Osteoblast (primary cell): ENCODE measurements around the gene NF2. TPM values are rescaled to one million over a fixed set of nuclear protein-coding genes. Genes with fewer than 3 reads are reported as not detected.

Experiments
- DNase-seq: peaks from one replicate; pipeline ENCODE4 v3.0.0; 2011; ENCODE audit warnings: low spot score, mixed read lengths; ENCODE audit not compliant: insufficient read length; ENCODE audit errors: missing footprints
- H2AFZ ChIP-seq: 2 replicates; pipeline ENCODE4 v1.6.0; 2011; ENCODE audit warnings: mild to moderate bottlenecking, low read length
- H3K27ac ChIP-seq: 2 replicates; pipeline ENCODE4 v1.5.1; 2011; ENCODE audit warnings: mild to moderate bottlenecking, low read depth, low read length, moderate library complexity
- H3K27me3 ChIP-seq: 2 replicates; pipeline ENCODE4 v1.6.0; 2012; ENCODE audit warnings: mild to moderate bottlenecking, control low read depth, inconsistent platforms, low read length, moderate library complexity; ENCODE audit not compliant: insufficient read depth
- H3K36me3 ChIP-seq: 2 replicates; pipeline ENCODE4 v1.5.1; 2011; ENCODE audit warnings: mild to moderate bottlenecking, low read length, control low read depth, moderate library complexity; ENCODE audit not compliant: insufficient read depth
- H3K4me1 ChIP-seq: 2 replicates; pipeline ENCODE4 v1.5.1; 2011; ENCODE audit warnings: mild to moderate bottlenecking, low read length, control low read depth, moderate library complexity; ENCODE audit not compliant: insufficient read depth
- H3K4me2 ChIP-seq: 2 replicates; pipeline ENCODE4 v1.6.0; 2011; ENCODE audit warnings: mild to moderate bottlenecking, low read length; ENCODE audit not compliant: insufficient read depth
- H3K4me3 ChIP-seq: fragments of 200-600 bp; sonication (generic); 3 replicates; pipeline ENCODE4 v1.5.1; 2012; ENCODE audit warnings: mild to moderate bottlenecking, low read length, inconsistent platforms; ENCODE audit not compliant: insufficient read depth
- H3K79me2 ChIP-seq: 2 replicates; pipeline ENCODE4 v1.6.0; 2012; ENCODE audit warnings: mild to moderate bottlenecking, low read length, control low read depth, inconsistent platforms; ENCODE audit not compliant: insufficient read depth
- H3K9me3 ChIP-seq: 2 replicates; pipeline ENCODE4 v1.5.1; 2011; ENCODE audit warnings: low read depth, low read length, control low read depth
- H4K20me1 ChIP-seq: 2 replicates; pipeline ENCODE4 v1.6.0; 2012; ENCODE audit warnings: mild to moderate bottlenecking, low read length, control low read depth; ENCODE audit not compliant: insufficient read depth
- CTCF ChIP-seq: IDR thresholded peaks from 2 replicates; pipeline ENCODE4 v1.5.1; 2011; ENCODE audit warnings: mild to moderate bottlenecking, low read depth, low read length, moderate library complexity; ENCODE audit errors: extremely low read depth
- total RNA-seq: library from RNA; depleted of rRNA; stranded (reverse); fragments of >200 nt; gene quantifications from 2 replicates; pipeline ENCODE4 v1.2.3, GENCODE V29; 2012

The NF2 gene
- total RNA-seq, 1 donor = 72.7 TPM

GRCh38 chr22:29707010-29707409, 103.6 kb downstream of the NF2 start:
- no peak for TF ChIP-seq CTCF

GRCh38 chr22:29707471-29707870, 104.0 kb downstream of the NF2 start:
- Histone ChIP-seq H3K36me3 (no peaks in the 10 kb centered on the region), H4K20me1 (peaks cover 5% of the 10 kb centered on the region), H3K4me1 (peaks cover 5% of the 10 kb centered on the region), H3K27me3 (peaks cover 14% of the 10 kb centered on the region), H2AFZ (no peak overlapping the region), H3K27ac (no peak overlapping the region), H3K9me3 (no peaks in the 10 kb centered on the region), H3K79me2 (no peaks in the 10 kb centered on the region), H3K4me3 (no peak overlapping the region), H3K4me2 (no peak overlapping the region)
- TF ChIP-seq CTCF = no peak
- peak; percentile 72 for DNase-seq

More at GRCh38 chr22:29707010-29707409, 103.6 kb downstream of the NF2 start:
- DNase-seq = no peak
- Histone ChIP-seq H2AFZ (no peak overlapping the region), H3K4me2 (no peak overlapping the region), H4K20me1 (peaks cover 6% of the 10 kb centered on the region), H3K27me3 (peaks cover 13% of the 10 kb centered on the region), H3K9me3 (no peaks in the 10 kb centered on the region), H3K27ac (no peak overlapping the region), H3K4me3 (no peak overlapping the region), H3K36me3 (no peaks in the 10 kb centered on the region), H3K79me2 (no peaks in the 10 kb centered on the region), H3K4me1 (peaks cover 5% of the 10 kb centered on the region)

- Histone ChIP-seq H3K4me3 (no peak overlapping the region), H3K27ac (no peak overlapping the region), H3K4me2 (no peak overlapping the region), H3K4me1 (no peaks in the 10 kb centered on the region), H3K9me3 (no peaks in the 10 kb centered on the region), H2AFZ (no peak overlapping the region), H3K27me3 (peaks cover 18% of the 10 kb centered on the region), H3K79me2 (no peaks in the 10 kb centered on the region), H3K36me3 (no peaks in the 10 kb centered on the region), H4K20me1 (no peaks in the 10 kb centered on the region)
- DNase-seq = peak; percentile 42
- TF ChIP-seq CTCF = no peak
Measured at GRCh38 chr22:29710193-29710592, 106.8 kb downstream of the NF2 start.

- Histone ChIP-seq H3K4me3 (no peak overlapping the region), H3K27me3 (peaks cover 18% of the 10 kb centered on the region), H4K20me1 (no peaks in the 10 kb centered on the region), H3K9me3 (no peaks in the 10 kb centered on the region), H2AFZ (no peak overlapping the region), H3K4me2 (no peak overlapping the region), H3K36me3 (no peaks in the 10 kb centered on the region), H3K4me1 (no peaks in the 10 kb centered on the region), H3K79me2 (no peaks in the 10 kb centered on the region), H3K27ac (no peak overlapping the region)
- no peak for TF ChIP-seq CTCF
- DNase-seq = peak; percentile 79
Measured at GRCh38 chr22:29710922-29711593, 107.6 kb downstream of the NF2 start.
